ENCODE results near the gene CAPN11. TPM values are rescaled to one million over a fixed set of nuclear protein-coding genes. Genes with fewer than 3 reads are reported as not detected.
A peak's percentile ranks its signal among the peaks of the same experiment; 100 is the strongest.

CAPN11 gene
- polyA plus RNA-seq, 1 donor from 2014 or later, result not detected

- Histone ChIP-seq H3K4me3 (ENCODE audit: low read length) (no peak overlapping the region), H4K20me1 (ENCODE audit: insufficient read depth) (no peaks in the 10 kb centered on the region), H3K36me3 (ENCODE audit: insufficient read depth, low read length) (no peaks in the 10 kb centered on the region), H3K79me2 (replicated peaks; ENCODE audit: insufficient read depth, low read length) (no peaks in the 10 kb centered on the region), H3K9ac (ENCODE audit: low read length) (no peak overlapping the region), H3K27ac (ENCODE audit: low read length) (no peak overlapping the region), H3K4me2 (ENCODE audit: low read length) (no peak overlapping the region), H3K9me3 (ENCODE audit: low read length) (no peaks in the 10 kb centered on the region), H3K9me2 (ENCODE audit: insufficient read depth, low read length) (no peaks in the 10 kb centered on the region), H3K27me3 (ENCODE audit: insufficient read depth, low read depth, low read length) (peaks cover 4% of the 10 kb centered on the region), H2AFZ (ENCODE audit: low read depth, low read length) (no peak overlapping the region), H3F3A (ENCODE audit: insufficient read depth, low read length, poor library complexity, severe bottlenecking) (no peaks in the 10 kb centered on the region)
- no peak for TF ChIP-seq REST (IDR thresholded peaks at IDR 0.05; ENCODE audit: borderline replicate concordance)
- no peak for TF ChIP-seq TAF1 (IDR thresholded peaks at IDR 0.05; ENCODE audit: low read depth)
- TF ChIP-seq POLR2AphosphoS5 (IDR thresholded peaks at IDR 0.05), result no peak
- no peak for TF ChIP-seq MXI1 (conservative IDR thresholded peaks at IDR 0.05; ENCODE audit: poor library complexity, severe bottlenecking)
- TF ChIP-seq RAD21 (conservative IDR thresholded peaks at IDR 0.05), result no peak
- TF ChIP-seq, protein P1, sequence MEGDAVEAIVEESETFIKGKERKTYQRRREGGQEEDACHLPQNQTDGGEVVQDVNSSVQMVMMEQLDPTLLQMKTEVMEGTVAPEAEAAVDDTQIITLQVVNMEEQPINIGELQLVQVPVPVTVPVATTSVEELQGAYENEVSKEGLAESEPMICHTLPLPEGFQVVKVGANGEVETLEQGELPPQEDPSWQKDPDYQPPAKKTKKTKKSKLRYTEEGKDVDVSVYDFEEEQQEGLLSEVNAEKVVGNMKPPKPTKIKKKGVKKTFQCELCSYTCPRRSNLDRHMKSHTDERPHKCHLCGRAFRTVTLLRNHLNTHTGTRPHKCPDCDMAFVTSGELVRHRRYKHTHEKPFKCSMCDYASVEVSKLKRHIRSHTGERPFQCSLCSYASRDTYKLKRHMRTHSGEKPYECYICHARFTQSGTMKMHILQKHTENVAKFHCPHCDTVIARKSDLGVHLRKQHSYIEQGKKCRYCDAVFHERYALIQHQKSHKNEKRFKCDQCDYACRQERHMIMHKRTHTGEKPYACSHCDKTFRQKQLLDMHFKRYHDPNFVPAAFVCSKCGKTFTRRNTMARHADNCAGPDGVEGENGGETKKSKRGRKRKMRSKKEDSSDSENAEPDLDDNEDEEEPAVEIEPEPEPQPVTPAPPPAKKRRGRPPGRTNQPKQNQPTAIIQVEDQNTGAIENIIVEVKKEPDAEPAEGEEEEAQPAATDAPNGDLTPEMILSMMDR (IDR thresholded peaks at IDR 0.05; ENCODE audit: poor library complexity, severe bottlenecking), result no peak
- no peak for TF ChIP-seq SMC3 (conservative IDR thresholded peaks at IDR 0.05; ENCODE audit: poor library complexity)
- no peak for TF ChIP-seq EP300 (conservative IDR thresholded peaks at IDR 0.05; ENCODE audit: poor library complexity, severe bottlenecking)
- TF ChIP-seq EZH2 (IDR thresholded peaks at IDR 0.05; ENCODE audit: borderline replicate concordance, insufficient read depth, low read length, poor library complexity, severe bottlenecking), result no peak
Measured at GRCh38 chr6:44217332-44218143, 58.9 kb downstream of the CAPN11 start.

GRCh38 chr6:44219053-44219814, 60.6 kb downstream of the CAPN11 start:
- Histone ChIP-seq H3F3A (ENCODE audit: insufficient read depth, low read length, poor library complexity, severe bottlenecking) (no peaks in the 10 kb centered on the region), H3K79me2 (replicated peaks; ENCODE audit: insufficient read depth, low read length) (no peaks in the 10 kb centered on the region), H3K9me2 (ENCODE audit: insufficient read depth, low read length) (no peaks in the 10 kb centered on the region), H3K27me3 (ENCODE audit: insufficient read depth, low read depth, low read length) (peaks cover 4% of the 10 kb centered on the region), H3K9ac (ENCODE audit: low read length) (no peak overlapping the region), H3K4me2 (ENCODE audit: low read length) (no peak overlapping the region), H3K4me3 (ENCODE audit: low read length) (peak overlapping the region; percentile 49), H3K27ac (ENCODE audit: low read length) (no peak overlapping the region), H2AFZ (ENCODE audit: low read depth, low read length) (no peak overlapping the region), H3K36me3 (ENCODE audit: insufficient read depth, low read length) (no peaks in the 10 kb centered on the region), H4K20me1 (ENCODE audit: insufficient read depth) (no peaks in the 10 kb centered on the region), H3K9me3 (ENCODE audit: low read length) (no peaks in the 10 kb centered on the region)
- TF ChIP-seq TAF1 (IDR thresholded peaks at IDR 0.05; ENCODE audit: low read depth) (no peak), MXI1 (conservative IDR thresholded peaks at IDR 0.05; ENCODE audit: poor library complexity, severe bottlenecking) (no peak), RAD21 (conservative IDR thresholded peaks at IDR 0.05) (no peak), REST (IDR thresholded peaks at IDR 0.05; ENCODE audit: borderline replicate concordance) (no peak), EZH2 (IDR thresholded peaks at IDR 0.05; ENCODE audit: borderline replicate concordance, insufficient read depth, low read length, poor library complexity, severe bottlenecking) (no peak), POLR2AphosphoS5 (IDR thresholded peaks at IDR 0.05) (no peak), SMC3 (conservative IDR thresholded peaks at IDR 0.05; ENCODE audit: poor library complexity) (no peak), EP300 (conservative IDR thresholded peaks at IDR 0.05; ENCODE audit: poor library complexity, severe bottlenecking) (no peak)
- TF ChIP-seq, protein P1 (IDR thresholded peaks at IDR 0.05; ENCODE audit: poor library complexity, severe bottlenecking), result no peak

Measured in neural cell (in vitro differentiated cells).